Fibroblast of pulmonary artery (primary cell): ENCODE measurements around the gene RTN3.

Experiments
- DNase-seq: peaks from one replicate; pipeline ENCODE4 v3.0.0-alpha.2; 2010; ENCODE audit warnings: low read depth
- H3K4me3 ChIP-seq: replicated peaks from 2 replicates; pipeline ENCODE4 v1.5.1; 2011; ENCODE audit warnings: low read depth, mild to moderate bottlenecking, control low read depth, low read length, moderate library complexity
- CTCF ChIP-seq: IDR thresholded peaks from 2 replicates; pipeline ENCODE4 v1.5.1; 2011; ENCODE audit warnings: mild to moderate bottlenecking, control low read depth, low read length, inconsistent platforms; ENCODE audit errors: missing control alignments

RTN3 gene

DNA sequence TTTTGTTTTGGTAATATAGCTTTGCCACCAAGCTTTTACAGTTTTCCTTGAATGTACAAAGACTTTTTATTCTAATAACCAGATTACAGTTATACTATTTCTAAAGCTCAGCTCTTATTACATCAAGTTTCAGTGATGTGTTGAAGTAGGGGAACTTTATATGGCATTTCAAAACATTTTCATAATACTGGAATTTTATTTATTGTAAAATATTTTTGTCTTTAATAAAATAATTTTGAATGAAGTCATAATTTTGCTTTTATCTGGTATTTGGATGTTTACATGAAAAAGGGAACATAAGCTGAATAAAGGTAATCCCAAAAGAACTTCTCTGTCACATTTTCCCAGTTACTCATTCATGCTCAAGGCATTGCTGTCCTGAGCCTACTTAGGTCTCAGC lies 34.7 kb downstream of the RTN3 start:
- TF ChIP-seq CTCF, result no peak
- no peak for DNase-seq
- H3K4me3 ChIP-seq, result no peak overlapping the region

- no peak overlapping the region for H3K4me3 ChIP-seq
- DNase-seq, result no peak
- TF ChIP-seq CTCF, result no peak
Observed at GRCh38 chr11:63719001-63719400, 37.7 kb downstream of the RTN3 start.

DNA sequence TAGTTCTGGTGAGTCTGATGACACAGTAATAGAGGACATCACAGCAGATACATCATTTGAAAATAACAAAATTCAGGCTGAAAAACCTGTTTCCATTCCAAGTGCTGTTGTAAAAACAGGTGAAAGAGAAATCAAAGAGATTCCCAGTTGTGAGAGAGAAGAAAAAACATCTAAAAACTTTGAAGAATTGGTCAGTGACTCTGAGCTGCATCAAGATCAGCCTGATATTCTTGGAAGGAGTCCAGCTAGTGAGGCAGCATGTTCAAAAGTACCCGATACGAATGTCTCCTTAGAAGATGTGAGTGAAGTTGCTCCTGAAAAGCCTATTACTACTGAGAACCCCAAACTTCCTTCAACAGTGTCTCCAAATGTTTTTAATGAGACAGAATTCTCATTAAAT lies 38.7 kb downstream of the RTN3 start:
- no peak overlapping the region for H3K4me3 ChIP-seq
- TF ChIP-seq CTCF, result no peak
- DNase-seq, result peak; percentile 28

DNA sequence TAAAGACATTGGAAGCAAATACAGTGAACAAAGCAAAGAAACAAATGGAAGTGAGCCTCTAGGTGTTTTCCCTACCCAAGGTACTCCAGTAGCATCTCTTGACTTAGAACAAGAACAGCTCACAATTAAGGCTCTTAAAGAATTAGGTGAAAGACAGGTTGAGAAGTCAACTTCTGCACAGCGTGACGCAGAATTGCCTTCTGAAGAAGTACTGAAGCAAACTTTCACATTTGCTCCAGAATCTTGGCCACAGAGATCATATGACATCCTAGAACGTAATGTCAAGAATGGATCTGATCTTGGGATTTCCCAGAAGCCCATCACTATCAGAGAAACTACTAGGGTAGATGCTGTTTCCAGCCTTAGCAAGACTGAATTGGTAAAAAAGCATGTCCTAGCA lies 39.3 kb downstream of the RTN3 start:
- no peak for TF ChIP-seq CTCF
- no peak overlapping the region for H3K4me3 ChIP-seq
- DNase-seq, result no peak

GRCh38 chr11:63729326-63729725 lies 48.0 kb downstream of the RTN3 start:
- H3K4me3 ChIP-seq, result no peak overlapping the region
- no peak for TF ChIP-seq CTCF
- no peak for DNase-seq

GRCh38 chr11:63736864-63737263 lies 55.6 kb downstream of the RTN3 start:
- TF ChIP-seq CTCF, result no peak
- no peak overlapping the region for H3K4me3 ChIP-seq
- DNase-seq, result no peak

DNA sequence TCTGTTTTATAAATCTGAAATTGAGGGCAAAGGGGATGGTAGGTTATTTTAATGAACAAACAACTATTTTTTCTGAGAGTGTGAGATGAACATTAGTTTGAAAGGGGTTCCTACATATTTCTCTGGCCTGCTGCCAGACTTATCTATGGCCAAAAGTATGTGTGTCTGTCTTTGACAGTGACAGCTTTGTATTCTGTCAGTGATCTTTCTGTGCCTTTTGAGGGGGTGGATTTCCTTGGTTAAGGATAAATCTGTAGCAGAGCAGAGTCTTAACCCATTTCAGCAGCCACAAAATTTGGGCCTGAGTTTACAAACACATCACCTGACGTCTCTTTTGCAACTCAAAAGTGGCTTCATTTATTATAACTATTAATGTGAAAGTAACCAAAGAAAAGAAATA lies 56.4 kb downstream of the RTN3 start:
- no peak for TF ChIP-seq CTCF
- no peak for DNase-seq
- no peak overlapping the region for H3K4me3 ChIP-seq
